Esophagus mucosa (tissue), 1 donor: ENCODE results near the gene USP1. TPM values are rescaled to one million over a fixed set of nuclear protein-coding genes. Genes with fewer than 3 reads are reported as not detected.

Source experiments
- ATAC-seq: fragments of 200-7000 bp; cut with Tn5 transposase; one replicate; pipeline ENCODE4 v1.9.1; 2020
- total RNA-seq: library from RNA; stranded (reverse); gene quantifications from one replicate; pipeline ENCODE4 v1.2.4, GENCODE V29; 2023
- donor health status: DM: yes; HTN: yes; CAD: no.

Gene USP1
- total RNA-seq, 1 donor from 2014 or later, result 20.0 TPM

DNA sequence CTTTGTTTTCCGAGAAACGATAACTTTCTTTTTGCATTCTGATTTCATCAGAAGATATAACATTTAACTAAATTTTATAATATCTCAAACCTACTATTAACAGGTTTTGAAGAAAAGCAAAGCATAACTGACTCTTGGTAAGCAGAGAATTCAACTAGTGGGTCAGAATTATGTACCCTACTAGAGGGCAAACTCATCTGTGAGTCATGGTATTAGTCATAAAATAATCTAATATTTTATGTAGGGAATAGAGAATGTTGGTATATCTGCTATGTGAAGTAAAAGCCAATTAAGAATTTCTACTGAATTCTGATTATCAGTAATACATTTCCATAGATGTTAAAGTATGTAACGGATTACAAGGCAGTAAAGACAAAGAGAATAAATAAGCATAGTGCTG, 56.8 kb downstream of the USP1 start:
- no peak for ATAC-seq

DNA sequence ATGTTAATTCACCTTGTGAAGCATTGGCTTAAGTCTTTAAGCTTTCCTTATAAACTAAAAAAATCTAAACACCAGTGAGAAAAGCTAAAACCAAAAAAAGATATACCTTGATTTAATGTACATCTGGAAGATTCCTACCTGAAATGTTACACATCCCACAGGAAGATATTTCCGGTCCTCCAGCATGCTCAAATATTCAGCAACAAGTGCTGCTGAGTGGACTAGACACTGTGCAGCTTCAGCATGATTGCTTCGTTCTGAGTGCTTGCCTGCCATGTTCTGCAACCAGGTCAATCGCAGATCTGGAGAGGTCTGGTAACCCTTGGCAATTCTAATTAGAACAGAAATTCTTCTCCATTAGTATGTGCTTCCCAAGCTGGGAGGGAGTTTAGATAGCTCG, 57.3 kb downstream of the USP1 start:
- no peak for ATAC-seq

DNA sequence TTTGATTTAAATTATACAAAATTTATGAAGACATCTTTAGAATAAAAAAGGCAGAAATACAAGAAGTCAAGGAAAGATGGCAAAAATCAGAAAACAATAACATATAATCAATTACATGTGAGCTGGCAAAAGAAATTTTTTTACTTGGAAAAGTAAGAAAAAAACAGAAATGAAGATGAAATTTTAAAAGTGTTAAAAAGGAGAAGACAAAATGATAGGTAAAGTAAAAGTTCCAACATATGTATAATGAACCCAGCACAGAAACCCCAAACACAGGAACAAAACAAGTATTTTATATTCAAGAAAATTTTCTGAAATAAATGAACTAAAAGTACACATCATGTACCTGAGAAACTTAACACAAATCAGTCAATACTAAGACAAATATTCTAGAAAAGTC, 63.4 kb downstream of the USP1 start:
- no peak for ATAC-seq

Other genes with a start within 250 kb of the USP1 start
- gene L1TD1, start 242.2 kb upstream of the USP1 start, total RNA-seq, result not detected
- not detected for gene KANK4, start 117.6 kb upstream of the USP1 start, total RNA-seq
- not detected for gene ANGPTL3, start 160.5 kb downstream of the USP1 start, total RNA-seq